GM12873 (cell line): ENCODE results near the gene CERCAM.

Experiments used
- TF ChIP-seq, protein P1 (sequence below): IDR thresholded peaks from 2 replicates; pipeline ENCODE4 v1.5.1; 2012; ENCODE audit warnings: low read depth, mild to moderate bottlenecking, moderate library complexity, low read length, control low read depth; ENCODE audit not compliant: insufficient read depth; ENCODE audit errors: missing control alignments

CERCAM gene

DNA sequence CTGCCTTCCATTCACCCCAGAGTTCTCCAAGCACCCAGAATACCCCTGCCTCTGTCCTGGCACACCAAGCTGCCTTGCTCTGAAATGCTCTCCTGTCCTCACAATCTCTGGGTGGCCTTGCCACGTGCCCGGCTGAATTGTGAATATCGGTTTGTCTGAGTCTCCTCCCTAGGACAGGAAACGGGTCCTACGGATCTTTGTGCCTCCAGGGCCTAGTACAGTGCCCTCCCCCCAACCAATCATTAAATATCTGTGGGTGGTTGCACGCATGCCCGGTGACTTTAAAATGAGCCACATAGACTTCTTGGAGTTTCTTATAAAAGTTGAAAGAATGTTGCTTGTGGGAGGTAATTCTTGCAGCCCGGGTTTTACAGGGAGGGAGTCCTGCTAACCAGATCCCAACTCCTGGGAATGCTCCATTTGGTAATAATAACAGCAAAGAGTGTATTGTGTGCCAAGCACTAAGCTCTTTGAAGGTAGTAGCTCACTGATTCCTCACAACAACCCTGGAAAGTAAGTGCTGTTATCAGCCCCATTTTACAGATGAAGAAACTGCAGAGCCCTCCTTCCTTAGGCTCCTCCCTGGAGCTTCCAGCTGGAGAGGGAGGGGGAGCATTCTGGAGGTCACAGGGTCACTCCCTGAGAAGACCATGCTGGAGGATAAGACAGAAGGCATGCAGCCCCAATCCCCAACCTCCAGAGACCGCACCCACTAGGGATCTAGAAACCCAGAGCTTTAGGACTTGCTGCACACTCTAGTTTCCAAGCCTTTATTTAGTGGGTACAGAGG is 26.1 kb upstream of the CERCAM start:
- TF ChIP-seq, protein P1, sequence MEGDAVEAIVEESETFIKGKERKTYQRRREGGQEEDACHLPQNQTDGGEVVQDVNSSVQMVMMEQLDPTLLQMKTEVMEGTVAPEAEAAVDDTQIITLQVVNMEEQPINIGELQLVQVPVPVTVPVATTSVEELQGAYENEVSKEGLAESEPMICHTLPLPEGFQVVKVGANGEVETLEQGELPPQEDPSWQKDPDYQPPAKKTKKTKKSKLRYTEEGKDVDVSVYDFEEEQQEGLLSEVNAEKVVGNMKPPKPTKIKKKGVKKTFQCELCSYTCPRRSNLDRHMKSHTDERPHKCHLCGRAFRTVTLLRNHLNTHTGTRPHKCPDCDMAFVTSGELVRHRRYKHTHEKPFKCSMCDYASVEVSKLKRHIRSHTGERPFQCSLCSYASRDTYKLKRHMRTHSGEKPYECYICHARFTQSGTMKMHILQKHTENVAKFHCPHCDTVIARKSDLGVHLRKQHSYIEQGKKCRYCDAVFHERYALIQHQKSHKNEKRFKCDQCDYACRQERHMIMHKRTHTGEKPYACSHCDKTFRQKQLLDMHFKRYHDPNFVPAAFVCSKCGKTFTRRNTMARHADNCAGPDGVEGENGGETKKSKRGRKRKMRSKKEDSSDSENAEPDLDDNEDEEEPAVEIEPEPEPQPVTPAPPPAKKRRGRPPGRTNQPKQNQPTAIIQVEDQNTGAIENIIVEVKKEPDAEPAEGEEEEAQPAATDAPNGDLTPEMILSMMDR = no peak

DNA sequence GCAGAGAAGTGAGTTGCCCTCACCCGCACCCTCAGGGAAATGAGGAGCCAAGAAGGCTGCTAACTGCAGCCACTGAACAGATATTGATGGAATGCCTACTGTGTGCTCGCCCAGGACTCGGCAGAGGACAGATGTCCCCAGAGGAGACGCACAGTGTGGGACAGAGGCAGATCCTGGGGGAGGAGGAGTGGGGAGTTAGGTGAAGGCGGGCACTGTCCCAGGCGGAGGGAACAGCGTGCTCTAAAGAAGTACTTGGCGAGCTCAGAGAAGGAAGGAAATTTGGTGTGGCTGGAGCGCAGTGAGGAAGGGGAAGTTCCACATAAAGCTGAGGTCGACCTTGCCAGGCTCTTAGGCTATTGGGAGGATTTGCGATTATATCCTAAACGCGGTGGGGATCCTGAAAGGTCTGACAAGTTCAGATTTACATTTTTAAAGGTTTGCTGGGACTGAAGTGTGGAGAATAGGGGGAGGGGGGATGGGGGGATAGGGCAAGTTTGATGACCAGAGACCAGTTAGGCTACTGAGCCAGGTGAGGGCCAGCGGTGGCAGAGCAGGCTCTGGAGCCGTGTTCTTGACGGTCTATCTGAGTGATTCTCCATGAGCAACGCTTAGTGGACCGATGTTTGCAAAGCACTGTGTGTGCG is 23.6 kb upstream of the CERCAM start:
- TF ChIP-seq, protein P1 = no peak

DNA sequence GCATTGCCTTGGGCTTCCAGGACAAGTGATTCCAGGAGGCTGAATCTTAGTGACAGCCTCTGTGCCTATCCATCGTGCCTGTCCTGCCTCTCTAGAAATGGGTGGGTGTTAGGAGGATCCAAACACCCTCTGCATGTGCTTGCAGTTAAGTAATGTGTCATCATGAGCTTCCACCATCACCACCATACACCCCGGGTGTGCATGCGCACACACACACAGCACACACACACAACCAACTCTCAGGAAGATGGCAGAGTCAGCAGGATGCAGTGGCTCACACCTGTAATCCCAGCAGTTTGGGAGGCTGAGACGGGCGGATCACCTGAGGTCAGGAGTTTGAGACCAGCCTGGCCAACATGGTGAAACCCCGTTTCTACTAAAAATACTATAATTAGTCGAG is 22.8 kb upstream of the CERCAM start:
- TF ChIP-seq, protein P1 = no peak

DNA sequence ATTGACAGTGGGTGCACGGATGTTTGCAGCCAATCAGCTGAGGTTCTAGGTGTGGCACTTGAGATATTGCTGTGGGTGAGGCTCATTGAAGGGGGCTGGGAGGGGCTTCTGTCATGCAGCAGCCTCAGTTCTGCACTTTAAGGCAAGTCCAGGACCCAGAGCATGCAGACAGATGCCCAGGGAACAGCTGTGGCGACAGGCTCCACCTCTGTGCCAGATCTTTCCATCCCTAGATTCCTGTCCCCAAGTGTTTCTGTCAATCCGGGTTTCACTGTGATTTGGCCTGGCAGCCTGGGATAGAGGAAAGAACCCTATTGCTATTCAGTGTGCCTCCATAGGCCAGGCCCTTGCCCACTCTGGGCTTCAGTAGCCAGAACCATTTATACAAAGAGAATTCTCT is 20.8 kb upstream of the CERCAM start:
- TF ChIP-seq, protein P1 = no peak

DNA sequence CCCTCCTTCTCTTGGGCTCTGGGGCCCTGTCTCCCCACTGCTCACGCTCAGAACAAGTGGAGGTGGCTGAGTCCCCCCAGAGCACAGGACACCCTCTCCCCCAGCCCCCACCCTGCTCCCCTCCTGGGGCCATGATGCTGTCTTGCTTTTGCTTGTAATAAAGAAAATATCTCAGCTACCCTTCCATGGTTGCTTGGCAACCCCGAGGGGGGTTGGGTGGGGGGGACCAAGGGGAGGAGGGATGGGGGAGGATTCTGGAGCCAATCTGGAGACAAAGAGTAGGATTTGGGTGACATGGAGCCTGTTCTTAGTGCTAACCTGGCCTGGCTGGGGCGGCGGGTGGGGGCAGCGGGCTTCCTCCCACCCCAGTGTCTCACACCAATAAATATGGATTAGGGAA is 16.1 kb upstream of the CERCAM start:
- TF ChIP-seq, protein P1 = no peak

DNA sequence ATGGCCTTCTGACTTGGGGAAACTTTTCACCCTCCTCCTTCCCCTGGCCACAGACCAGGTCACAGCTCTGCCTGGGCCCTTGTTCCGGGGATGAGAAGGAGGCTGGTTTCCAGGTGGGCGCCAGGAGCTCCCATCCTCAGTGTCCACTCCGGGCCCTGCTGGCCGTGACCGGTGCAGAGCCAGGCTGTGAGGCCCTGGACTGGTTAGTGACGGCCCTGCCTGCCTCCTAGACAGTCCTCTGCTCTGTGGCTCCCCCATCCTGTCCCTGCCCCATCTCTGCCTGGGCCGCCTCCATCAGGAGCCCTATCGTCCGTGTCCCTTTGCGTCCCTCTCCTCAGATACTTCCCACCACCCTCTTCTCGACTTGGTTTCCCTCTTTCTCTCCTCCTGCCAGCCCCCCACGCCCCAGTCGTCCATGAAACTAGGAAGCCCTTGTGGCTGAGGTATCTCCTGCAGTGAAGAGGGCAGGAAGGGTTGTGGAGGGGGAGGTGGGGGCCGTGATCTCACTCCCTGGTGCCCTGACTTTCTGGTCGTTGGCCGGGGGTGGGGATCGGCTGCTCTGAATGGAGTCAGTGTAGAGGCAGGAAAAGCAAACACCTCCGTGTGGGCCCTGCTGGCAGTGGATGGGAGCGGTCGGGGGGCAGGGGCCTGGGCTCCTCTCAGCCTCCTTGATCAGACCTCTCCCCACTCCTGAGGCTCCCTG is 15.4 kb upstream of the CERCAM start:
- TF ChIP-seq, protein P1 = no peak

DNA sequence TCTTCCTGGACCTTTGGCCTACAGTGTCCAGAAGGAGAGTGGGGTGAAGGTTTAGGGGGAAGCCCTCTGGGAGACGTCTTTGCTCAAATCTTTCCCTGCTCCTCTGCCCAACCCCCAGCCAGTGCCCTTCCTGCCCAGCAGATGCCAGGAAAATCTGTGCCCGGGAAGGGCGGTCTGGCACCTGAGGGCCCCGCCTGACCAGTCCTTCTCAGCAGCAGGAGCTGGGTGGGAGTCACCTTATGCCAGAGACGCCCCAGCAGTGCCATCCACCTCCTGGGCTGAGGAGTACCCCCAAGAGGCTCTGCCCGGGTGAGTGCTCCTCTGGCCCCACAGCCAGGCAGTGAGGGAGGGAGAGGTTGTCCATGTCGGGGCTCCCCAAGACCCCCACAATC is 14.9 kb upstream of the CERCAM start:
- TF ChIP-seq, protein P1 = no peak
